ENCODE results near the gene MARCHF10. TPM values are rescaled to one million over a fixed set of nuclear protein-coding genes. Genes with fewer than 3 reads are reported as not detected.

MARCHF10 gene
- total RNA-seq, 4 donors from 2014 or later, result 0.29 to 0.81 TPM; not detected in 2

DNA sequence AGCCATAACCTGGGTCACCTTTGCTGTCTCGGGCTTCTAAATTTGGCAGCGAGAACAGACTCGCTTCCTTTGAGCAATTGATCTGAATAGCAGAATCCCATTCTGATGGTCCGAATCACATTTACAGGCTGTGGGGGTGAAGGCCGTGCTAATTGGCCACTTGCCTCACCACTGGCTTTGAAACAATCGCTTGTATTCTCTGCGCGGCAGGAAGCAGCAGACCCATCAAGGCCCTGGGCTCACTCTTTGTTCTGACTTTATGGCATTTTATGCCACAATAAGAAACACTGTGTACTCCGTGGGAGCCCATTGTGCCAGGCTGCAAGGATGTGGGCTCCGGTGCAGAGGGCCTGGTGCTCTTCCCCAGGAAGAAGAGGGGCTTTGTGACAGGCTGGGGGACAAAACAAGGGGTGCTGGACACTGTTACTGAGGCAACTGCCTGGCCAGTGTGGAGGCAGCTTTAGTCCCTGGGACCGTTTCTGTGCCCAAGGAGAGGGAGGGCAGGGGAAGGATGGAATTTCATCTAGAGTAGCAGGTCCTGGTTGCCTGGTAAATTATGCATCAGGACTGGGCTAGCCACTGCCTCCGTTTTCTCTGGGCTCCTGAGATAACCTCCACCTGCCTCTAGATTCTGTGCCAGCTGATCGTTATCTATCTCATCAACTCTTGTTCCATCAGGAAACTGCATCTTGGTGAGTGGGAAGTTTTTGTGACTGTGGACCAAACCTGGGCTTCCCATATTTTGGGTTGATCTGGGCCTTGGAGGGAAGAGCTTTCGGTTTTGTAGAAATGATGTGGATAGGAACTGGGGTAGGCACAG, 102.1 kb downstream of the MARCHF10 start:
- no peak overlapping the region for H3K4me3 ChIP-seq (replicated peaks in 1 of 3)

DNA sequence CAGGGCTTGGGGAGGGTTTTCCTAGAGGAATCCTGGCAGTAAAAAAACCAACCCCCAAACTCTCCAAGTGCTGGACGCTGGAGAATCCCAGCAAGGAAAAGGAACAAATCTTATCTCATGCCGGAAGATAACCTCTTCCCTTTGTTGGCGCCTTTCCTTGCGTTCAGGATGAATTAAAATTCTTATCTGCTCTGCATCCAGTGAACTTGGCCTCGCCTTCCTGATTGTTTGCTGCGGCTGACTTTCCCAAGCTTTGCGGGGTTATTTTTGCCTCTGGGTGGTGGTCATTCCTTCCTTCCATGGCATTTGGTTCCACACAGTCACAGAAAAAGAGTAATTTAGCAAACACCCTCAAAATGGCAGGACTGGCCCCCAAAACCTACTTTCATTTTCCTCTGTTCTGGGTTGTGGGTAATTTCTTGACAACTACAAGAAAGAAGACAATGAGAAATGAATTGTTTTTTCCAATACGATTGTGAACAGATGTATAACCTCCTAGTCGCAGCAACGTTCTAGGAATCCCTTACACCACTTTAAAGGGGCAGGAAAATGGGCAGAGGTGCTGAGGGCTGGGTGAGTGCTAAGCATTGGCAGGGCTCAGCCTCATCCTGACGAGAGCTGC, 102.8 kb downstream of the MARCHF10 start:
- Histone ChIP-seq H3K4me1 (peaks cover 0 to 12% of the 10 kb centered on the region in 2 donors), H3K9me3 (no peaks in the 10 kb centered on the region), H3K4me3 (replicated peaks in 1 of 3) (no peak overlapping the region), H3K27ac (no peak overlapping the region), H3K27me3 (no peaks in the 10 kb centered on the region), H3K36me3 (no peaks in the 10 kb centered on the region)
- intact Hi-C loops (cut with DNase I), result no loop called here
- DNase-seq, result no peak
- TF ChIP-seq POLR2A (IDR thresholded peaks at IDR 0.05), result no peak
- TF ChIP-seq, protein P1, sequence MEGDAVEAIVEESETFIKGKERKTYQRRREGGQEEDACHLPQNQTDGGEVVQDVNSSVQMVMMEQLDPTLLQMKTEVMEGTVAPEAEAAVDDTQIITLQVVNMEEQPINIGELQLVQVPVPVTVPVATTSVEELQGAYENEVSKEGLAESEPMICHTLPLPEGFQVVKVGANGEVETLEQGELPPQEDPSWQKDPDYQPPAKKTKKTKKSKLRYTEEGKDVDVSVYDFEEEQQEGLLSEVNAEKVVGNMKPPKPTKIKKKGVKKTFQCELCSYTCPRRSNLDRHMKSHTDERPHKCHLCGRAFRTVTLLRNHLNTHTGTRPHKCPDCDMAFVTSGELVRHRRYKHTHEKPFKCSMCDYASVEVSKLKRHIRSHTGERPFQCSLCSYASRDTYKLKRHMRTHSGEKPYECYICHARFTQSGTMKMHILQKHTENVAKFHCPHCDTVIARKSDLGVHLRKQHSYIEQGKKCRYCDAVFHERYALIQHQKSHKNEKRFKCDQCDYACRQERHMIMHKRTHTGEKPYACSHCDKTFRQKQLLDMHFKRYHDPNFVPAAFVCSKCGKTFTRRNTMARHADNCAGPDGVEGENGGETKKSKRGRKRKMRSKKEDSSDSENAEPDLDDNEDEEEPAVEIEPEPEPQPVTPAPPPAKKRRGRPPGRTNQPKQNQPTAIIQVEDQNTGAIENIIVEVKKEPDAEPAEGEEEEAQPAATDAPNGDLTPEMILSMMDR (IDR thresholded peaks at IDR 0.05), result no peak
- WGBS, 2 donors, result 59 to 75% methylated on average over 11 of the region's 11 CpGs

More for the DNA sequence above, 102.1 kb downstream of the MARCHF10 start:
- TF ChIP-seq, protein P1 (IDR thresholded peaks at IDR 0.05), result no peak
- no peak for TF ChIP-seq POLR2A (IDR thresholded peaks at IDR 0.05)
- Histone ChIP-seq H3K27me3 (no peaks in the 10 kb centered on the region), H3K9me3 (no peaks in the 10 kb centered on the region), H3K27ac (no peak overlapping the region), H3K4me1 (peaks cover 0 to 12% of the 10 kb centered on the region in 2 donors), H3K36me3 (no peaks in the 10 kb centered on the region)
- DNase-seq, result no peak
- 71 to 72% methylated on average over 14 of the region's 14 CpGs for WGBS, 2 donors
- intact Hi-C loops (cut with DNase I), result no loop called here

DNA sequence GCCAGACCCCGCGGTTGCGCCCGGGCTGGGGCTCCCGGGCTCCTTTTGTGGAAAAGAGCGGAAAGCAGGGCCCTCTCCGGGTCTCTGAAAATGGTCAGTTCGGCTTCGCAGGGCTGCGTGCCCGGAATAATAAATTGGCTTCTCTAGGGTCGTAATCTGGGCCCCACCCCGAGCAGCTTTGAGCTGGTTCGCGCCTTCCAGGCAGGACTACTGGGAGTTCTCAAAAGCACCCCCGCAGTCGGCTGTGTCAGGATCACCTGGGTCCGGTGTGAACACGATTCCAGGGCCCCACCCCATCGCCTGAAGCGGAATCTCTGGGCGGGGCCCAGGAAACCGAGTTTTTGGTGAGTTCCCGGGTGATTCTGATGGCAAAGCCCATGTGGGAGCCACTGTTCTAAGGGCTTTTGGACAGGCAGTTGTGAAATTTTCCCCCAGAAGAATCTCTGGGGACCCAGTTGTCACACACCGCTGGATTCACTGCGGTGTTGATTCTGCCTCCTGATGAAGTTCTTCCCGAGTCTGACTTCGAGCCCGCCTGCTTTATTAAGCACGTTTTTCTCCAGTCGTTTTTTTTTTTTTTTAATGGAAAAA, 103.6 kb downstream of the MARCHF10 start:
- intact Hi-C loops (cut with DNase I), result loop anchor here (5.0 kb wide), 1 partner anchor 263 kb away; the partner anchor contains the start of gene TANC2
- H3K4me1 ChIP-seq, result peaks cover 0 to 12% of the 10 kb centered on the region in 2 donors
- no peaks in the 10 kb centered on the region for H3K9me3 ChIP-seq
- TF ChIP-seq, protein P1 (IDR thresholded peaks at IDR 0.05), result no peak
- TF ChIP-seq POLR2A (IDR thresholded peaks at IDR 0.05), result no peak
- H3K27me3 ChIP-seq, result no peaks in the 10 kb centered on the region
- DNase-seq, result peak; percentile 34 to 37
- H3K4me3 ChIP-seq (replicated peaks in 1 of 3), result peak overlapping the region in 2 of 3 donors; percentile 21 to 54
- WGBS, 2 donors, result 2 to 4% methylated on average over 21 to 23 of the region's 31 CpGs
- H3K27ac ChIP-seq, result peak overlapping the region in 1 of 3 donors; percentile 41
- H3K36me3 ChIP-seq, result no peaks in the 10 kb centered on the region

DNA sequence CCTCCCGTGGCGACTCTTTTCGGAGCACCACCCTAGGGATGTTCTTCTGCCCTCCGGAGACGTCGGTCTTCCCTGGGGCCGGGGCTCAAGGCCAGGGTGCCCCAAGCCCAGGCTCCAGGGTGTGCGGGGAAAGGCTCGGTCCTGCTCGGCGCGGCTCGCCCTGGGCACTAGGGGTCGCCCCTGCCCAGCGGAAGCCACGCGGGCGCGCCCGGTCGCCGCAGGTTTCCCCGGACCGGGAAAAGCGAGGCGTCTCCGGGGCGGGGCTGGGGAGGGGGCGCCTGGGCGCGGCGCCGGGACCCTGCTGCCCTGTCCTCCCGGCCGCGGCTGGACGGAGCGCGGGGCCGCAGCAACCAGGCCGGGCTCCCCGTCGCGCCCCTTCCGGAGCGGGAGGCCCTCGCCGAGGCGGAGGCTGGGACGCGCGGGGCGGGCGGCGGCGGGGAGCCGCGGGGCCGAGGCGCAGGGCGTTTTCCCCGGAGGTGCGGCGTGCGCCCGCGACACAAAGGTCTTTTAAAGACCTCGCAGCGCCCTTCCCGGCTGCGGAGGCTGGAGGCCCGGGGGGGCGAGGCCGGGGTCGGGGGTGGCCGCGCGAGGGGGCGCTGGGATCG, 104.2 kb downstream of the MARCHF10 start:
- H3K27ac ChIP-seq, result peak overlapping the region in 1 of 3 donors; percentile 41
- no peaks in the 10 kb centered on the region for H3K9me3 ChIP-seq
- peaks cover 0 to 12% of the 10 kb centered on the region in 2 donors for H3K4me1 ChIP-seq
- no peaks in the 10 kb centered on the region for H3K36me3 ChIP-seq
- DNase-seq, result peak; percentile 59 to 63
- TF ChIP-seq, protein P1 (IDR thresholded peaks at IDR 0.05), result peak; percentile 40 to 88 (median 70)
- no peak for TF ChIP-seq POLR2A (IDR thresholded peaks at IDR 0.05)
- peak overlapping the region in 2 of 3 donors; percentile 21 to 54 for H3K4me3 ChIP-seq (replicated peaks in 1 of 3)
- no peaks in the 10 kb centered on the region for H3K27me3 ChIP-seq
- intact Hi-C loops (cut with DNase I), result loop anchor here (2.0 to 5.0 kb wide), 2 partner anchors 263 to 703 kb away; partner anchors contain the start of gene TANC2
- WGBS, 2 donors, result 0% methylated on average over 5 of the region's 80 CpGs; no CpG with 5 or more reads in 1 of the 2 donors
